Mammary epithelial cell (primary cell): ENCODE measurements around the gene CNOT6L.

Source experiments
- CTCF ChIP-seq, 2 donors: IDR thresholded peaks in 1 of 2; conservative IDR thresholded peaks in 1 of 2; 2 replicates each; pipeline ENCODE4 v1.5.1; 2011 to 2012; ENCODE audit warnings: inconsistent platforms in 2 of 2, low read length in 2 of 2, mild to moderate bottlenecking in 2 of 2, control low read depth in 1 of 2, low read depth in 1 of 2; ENCODE audit not compliant: insufficient read depth in 1 of 2; ENCODE audit errors: extremely low read depth in 1 of 2
- EZH2 ChIP-seq: IDR thresholded peaks from 2 replicates; pipeline ENCODE4 v1.6.1; 2012; ENCODE audit warnings: low read length, inconsistent platforms, borderline replicate concordance

- TF ChIP-seq CTCF (conservative IDR thresholded peaks at IDR 0.05 in 1 of 2, IDR thresholded peaks at IDR 0.05 in 1 of 2; ENCODE audit: extremely low read depth in 1 of 2, insufficient read depth in 1 of 2, low read depth in 1 of 2, low read length in 2 of 2) = no peak
- TF ChIP-seq EZH2 = no peak
These were observed 31.2 kb downstream of the CNOT6L start for GRCh38 chr4:77787969-77788368.
